Keratinocyte (primary cell): ENCODE results near the gene OSBPL10.

Experiments
- EZH2 ChIP-seq: IDR thresholded peaks from one replicate; pipeline ENCODE4 v1.6.1; 2012; ENCODE audit warnings: inconsistent platforms, mild to moderate bottlenecking, low read length, moderate library complexity
- TF ChIP-seq, protein P1 (sequence below), 3 experiments: IDR thresholded peaks in 1 of 3; conservative IDR thresholded peaks in 1 of 3; optimal IDR thresholded peaks in 1 of 3; 2 replicates in 2 of 3; 3 replicates in 1 of 3; pipeline versions ENCODE3 to v1.5.1; 2011; ENCODE audit warnings: low read length in 3 of 3, mild to moderate bottlenecking in 3 of 3, moderate library complexity in 2 of 3, control low read depth in 1 of 3, inconsistent platforms in 1 of 3; ENCODE audit not compliant: insufficient read depth in 2 of 3; ENCODE audit errors: extremely low read depth in 1 of 3

DNA sequence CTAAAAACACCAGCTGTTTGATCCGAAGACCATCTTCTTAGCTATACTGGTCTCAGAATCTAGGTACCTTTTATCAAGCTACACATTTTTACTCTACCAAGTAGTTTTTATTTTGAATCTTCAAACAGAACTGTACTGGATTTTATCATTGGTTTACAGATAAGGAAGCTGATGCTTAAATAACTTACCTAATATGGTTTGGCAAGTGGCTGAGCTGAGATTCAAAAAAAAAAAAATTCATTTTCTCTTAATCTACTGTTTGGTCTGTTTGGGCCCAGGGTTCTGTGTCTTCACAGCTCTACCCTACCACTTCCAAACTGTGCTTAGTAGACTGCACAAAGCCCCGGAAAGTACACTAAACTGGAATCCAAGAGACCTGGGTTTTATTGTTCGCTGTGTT is 36.2 kb upstream of the OSBPL10 start:
- TF ChIP-seq, protein P1, sequence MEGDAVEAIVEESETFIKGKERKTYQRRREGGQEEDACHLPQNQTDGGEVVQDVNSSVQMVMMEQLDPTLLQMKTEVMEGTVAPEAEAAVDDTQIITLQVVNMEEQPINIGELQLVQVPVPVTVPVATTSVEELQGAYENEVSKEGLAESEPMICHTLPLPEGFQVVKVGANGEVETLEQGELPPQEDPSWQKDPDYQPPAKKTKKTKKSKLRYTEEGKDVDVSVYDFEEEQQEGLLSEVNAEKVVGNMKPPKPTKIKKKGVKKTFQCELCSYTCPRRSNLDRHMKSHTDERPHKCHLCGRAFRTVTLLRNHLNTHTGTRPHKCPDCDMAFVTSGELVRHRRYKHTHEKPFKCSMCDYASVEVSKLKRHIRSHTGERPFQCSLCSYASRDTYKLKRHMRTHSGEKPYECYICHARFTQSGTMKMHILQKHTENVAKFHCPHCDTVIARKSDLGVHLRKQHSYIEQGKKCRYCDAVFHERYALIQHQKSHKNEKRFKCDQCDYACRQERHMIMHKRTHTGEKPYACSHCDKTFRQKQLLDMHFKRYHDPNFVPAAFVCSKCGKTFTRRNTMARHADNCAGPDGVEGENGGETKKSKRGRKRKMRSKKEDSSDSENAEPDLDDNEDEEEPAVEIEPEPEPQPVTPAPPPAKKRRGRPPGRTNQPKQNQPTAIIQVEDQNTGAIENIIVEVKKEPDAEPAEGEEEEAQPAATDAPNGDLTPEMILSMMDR (optimal IDR thresholded peaks at IDR 0.05 in 1 of 3, IDR thresholded peaks at IDR 0.05 in 1 of 3, conservative IDR thresholded peaks at IDR 0.05 in 1 of 3; ENCODE audit: extremely low read depth in 1 of 3, insufficient read depth in 2 of 3, low read length in 3 of 3), result no peak
- TF ChIP-seq EZH2, result no peak
